NCI-H345 treated with DMSO at 0.1 percent for 48 hours (cell line): Measurements from ENCODE around the gene BRD4.

Experiments used
- DNase-seq: peaks from one replicate; lab custom pipeline; 2025; ENCODE audit not compliant: unreplicated experiment; lab: John Stamatoyannopoulos, UW

Gene BRD4

GRCh38 chr19:15316498-15316897 lies 15.8 kb downstream of the BRD4 start:
- DNase-seq: no peak

GRCh38 chr19:15315101-15315500 lies 17.2 kb downstream of the BRD4 start:
- DNase-seq: no peak

GRCh38 chr19:15313649-15314279 lies 18.6 kb downstream of the BRD4 start:
- DNase-seq: no peak

- no peak for DNase-seq
Observed at GRCh38 chr19:15307169-15307568, 25.2 kb downstream of the BRD4 start.

GRCh38 chr19:15305582-15306334 lies 26.6 kb downstream of the BRD4 start:
- DNase-seq: no peak

GRCh38 chr19:15304140-15304705 lies 28.1 kb downstream of the BRD4 start:
- no peak for DNase-seq

GRCh38 chr19:15303105-15303780 lies 29.1 kb downstream of the BRD4 start:
- DNase-seq: no peak

GRCh38 chr19:15300533-15301197 lies 31.7 kb downstream of the BRD4 start:
- no peak for DNase-seq

- DNase-seq: no peak
Observed at GRCh38 chr19:15299568-15300409, 32.5 kb downstream of the BRD4 start.

- DNase-seq: no peak
Observed at GRCh38 chr19:15298847-15299567, 33.3 kb downstream of the BRD4 start.

- no peak for DNase-seq
Observed at GRCh38 chr19:15297416-15298224, 34.7 kb downstream of the BRD4 start.

GRCh38 chr19:15296841-15297415 lies 35.4 kb downstream of the BRD4 start:
- no peak for DNase-seq

- no peak for DNase-seq
Observed at GRCh38 chr19:15296353-15296752, 36.0 kb downstream of the BRD4 start.

- DNase-seq: no peak
Observed at GRCh38 chr19:15294561-15294990, 37.8 kb downstream of the BRD4 start.

- no peak for DNase-seq
Observed at GRCh38 chr19:15293781-15294491, 38.4 kb downstream of the BRD4 start.

GRCh38 chr19:15292847-15293582 lies 39.3 kb downstream of the BRD4 start:
- no peak for DNase-seq

- DNase-seq: no peak
Observed at GRCh38 chr19:15292140-15292539, 40.2 kb downstream of the BRD4 start.
